PC-9 (cell line): Measurements from ENCODE around the gene CDC40. TPM values are rescaled to one million over a fixed set of nuclear protein-coding genes. Genes with fewer than 3 reads are reported as not detected.
"Not testable (repeated sequence)": the region's sequence is repeated elsewhere in the genome, so short reads cannot be mapped to it uniquely, and the experiment has no call there.

Source experiments
- BruUV-seq: library from RNA; stranded (reverse); fragments of 400-500 nt; replicated peaks from 2 replicates; lab custom pipeline; 2021; lab: Mats Ljungman, UMichigan
- CTCF ChIA-PET: fragments of 300-600 bp; sonication (Branson Sonifier 250); formaldehyde crosslinking; loops from one replicate; lab custom pipeline; 2022; ENCODE audit warnings: antibody characterized with exemption; lab: Charles Lee
- POLR2A ChIA-PET: fragments of 300-600 bp; sonication (Branson Sonifier 250); formaldehyde crosslinking; loops from one replicate; lab custom pipeline; 2022; ENCODE audit warnings: antibody characterized with exemption; ENCODE audit not compliant: unreplicated experiment; lab: Charles Lee
- DNase-seq, 2 experiments: peaks; one replicate each; pipeline versions ENCODE4 v3.0.0 to v3.0.0-alpha.2; 2015 to 2022; ENCODE audit warnings: mixed read lengths in 1 of 2
- H2AFZ ChIP-seq: fragments of 200-600 bp; sonication (generic); 2 replicates; pipeline ENCODE4 v1.8.1; 2017; ENCODE audit warnings: antibody characterized with exemption
- H3F3A ChIP-seq: fragments of 200-600 bp; sonication (generic); 2 replicates; pipeline ENCODE4 v1.8.1; 2017; ENCODE audit warnings: antibody characterized with exemption, mild to moderate bottlenecking, low read depth; ENCODE audit not compliant: insufficient read depth
- H3K27ac ChIP-seq: fragments of 200-600 bp; sonication (generic); 2 replicates; pipeline ENCODE4 v1.6.1; 2016; ENCODE audit warnings: mixed run types
- H3K27me3 ChIP-seq: fragments of 200-600 bp; sonication (generic); 2 replicates; pipeline ENCODE4 v1.6.1; 2016; ENCODE audit warnings: low read depth, mixed run types; ENCODE audit not compliant: insufficient read depth
- H3K36me3 ChIP-seq: fragments of 200-600 bp; sonication (generic); 2 replicates; pipeline ENCODE4 v1.6.1; 2016; ENCODE audit warnings: low read depth, mixed run types
- H3K4me1 ChIP-seq: fragments of 200-600 bp; sonication (generic); replicated peaks from 2 replicates; pipeline ENCODE4 v1.6.1; 2016; ENCODE audit warnings: mixed run types; ENCODE audit not compliant: insufficient read depth
- H3K4me2 ChIP-seq: fragments of 200-600 bp; sonication (generic); 2 replicates; pipeline ENCODE4 v1.6.1; 2017; ENCODE audit warnings: mixed run types
- H3K4me3 ChIP-seq: fragments of 200-600 bp; sonication (generic); 2 replicates; pipeline ENCODE4 v1.6.1; 2016; ENCODE audit warnings: mixed run types
- H3K79me2 ChIP-seq: fragments of 200-600 bp; sonication (generic); 2 replicates; pipeline ENCODE4 v1.6.1; 2017; ENCODE audit warnings: low read depth, mixed run types
- H3K9me2 ChIP-seq: fragments of 200-600 bp; sonication (generic); 2 replicates; pipeline ENCODE4 v1.8.1; 2017; ENCODE audit warnings: mild to moderate bottlenecking; ENCODE audit not compliant: insufficient read depth
- H3K9me3 ChIP-seq: fragments of 200-600 bp; sonication (generic); 2 replicates; pipeline ENCODE4 v1.8.1; 2016; ENCODE audit warnings: low read depth; ENCODE audit not compliant: insufficient read depth
- H4K20me1 ChIP-seq: fragments of 200-600 bp; sonication (generic); 2 replicates; pipeline ENCODE4 v1.8.1; 2017; ENCODE audit not compliant: insufficient read depth
- EZH2 ChIP-seq: fragments of 200-600 bp; sonication (generic); IDR thresholded peaks from 2 replicates; pipeline ENCODE4 v1.8.0; 2017; ENCODE audit warnings: antibody characterized with exemption, low read depth
- intact Hi-C: fragments of 100-400 bp; cut with micrococcal nuclease; formaldehyde crosslinking; loops from one replicate; pipeline ENCODE4 v1.10.0; 2022; ENCODE audit not compliant: unreplicated experiment
- total RNA-seq: library from RNA; stranded (reverse); gene quantifications from 2 replicates; pipeline ENCODE4 v1.2.3, GENCODE V29; 2021
- TF ChIP-seq, protein P1 (sequence below): fragments of 200-600 bp; sonication (generic); conservative IDR thresholded peaks from 2 replicates; pipeline ENCODE4 v1.6.1; 2017; ENCODE audit warnings: mixed run types, antibody characterized with exemption, mild to moderate bottlenecking, moderate library complexity

CDC40 gene
- total RNA-seq, 1 experiment from 2014 or later: 18.3 TPM

- Histone ChIP-seq H3K4me3 (no peak overlapping the region), H2AFZ (no peak overlapping the region), H3K27ac (no peak overlapping the region), H3K9me2 (no peaks in the 10 kb centered on the region), H3K27me3 (no peaks in the 10 kb centered on the region), H3K79me2 (no peaks in the 10 kb centered on the region), H3F3A (no peaks in the 10 kb centered on the region), H3K4me1 (no peaks in the 10 kb centered on the region), H3K9me3 (no peaks in the 10 kb centered on the region), H4K20me1 (no peaks in the 10 kb centered on the region), H3K4me2 (no peak overlapping the region), H3K36me3 (no peaks in the 10 kb centered on the region)
- TF ChIP-seq, protein P1, sequence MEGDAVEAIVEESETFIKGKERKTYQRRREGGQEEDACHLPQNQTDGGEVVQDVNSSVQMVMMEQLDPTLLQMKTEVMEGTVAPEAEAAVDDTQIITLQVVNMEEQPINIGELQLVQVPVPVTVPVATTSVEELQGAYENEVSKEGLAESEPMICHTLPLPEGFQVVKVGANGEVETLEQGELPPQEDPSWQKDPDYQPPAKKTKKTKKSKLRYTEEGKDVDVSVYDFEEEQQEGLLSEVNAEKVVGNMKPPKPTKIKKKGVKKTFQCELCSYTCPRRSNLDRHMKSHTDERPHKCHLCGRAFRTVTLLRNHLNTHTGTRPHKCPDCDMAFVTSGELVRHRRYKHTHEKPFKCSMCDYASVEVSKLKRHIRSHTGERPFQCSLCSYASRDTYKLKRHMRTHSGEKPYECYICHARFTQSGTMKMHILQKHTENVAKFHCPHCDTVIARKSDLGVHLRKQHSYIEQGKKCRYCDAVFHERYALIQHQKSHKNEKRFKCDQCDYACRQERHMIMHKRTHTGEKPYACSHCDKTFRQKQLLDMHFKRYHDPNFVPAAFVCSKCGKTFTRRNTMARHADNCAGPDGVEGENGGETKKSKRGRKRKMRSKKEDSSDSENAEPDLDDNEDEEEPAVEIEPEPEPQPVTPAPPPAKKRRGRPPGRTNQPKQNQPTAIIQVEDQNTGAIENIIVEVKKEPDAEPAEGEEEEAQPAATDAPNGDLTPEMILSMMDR: no peak
- ChIA-PET CTCF (no interaction called here), POLR2A (no interaction called here)
- no TSS peak for BruUV-seq
- no peak for DNase-seq
- intact Hi-C loops: no loop called here
Observed at GRCh38 chr6:110239526-110240274, 59.5 kb downstream of the CDC40 start.

DNA sequence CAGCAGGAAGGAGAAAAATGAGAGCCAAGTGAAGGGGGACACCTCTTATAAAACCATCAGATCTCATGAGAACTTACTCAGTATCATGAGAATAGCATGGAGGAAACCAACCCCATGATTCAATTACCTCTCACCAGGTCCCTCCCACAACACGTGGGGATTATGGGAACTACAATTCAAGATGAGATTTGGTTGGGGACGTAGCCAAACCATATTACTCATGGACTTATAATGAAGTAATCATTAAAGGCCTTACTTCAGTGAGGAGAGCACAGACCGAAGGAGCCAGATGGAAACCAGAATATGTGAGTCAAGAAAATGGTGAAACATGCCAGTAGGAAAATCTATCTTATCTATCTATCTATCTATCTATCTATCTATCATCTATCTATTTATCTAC is 64.4 kb downstream of the CDC40 start:
- H3K9me3 ChIP-seq, BruUV-seq, H4K20me1 ChIP-seq, H3K27ac ChIP-seq, POLR2A ChIA-PET, H3K9me2 ChIP-seq, CTCF ChIA-PET, H3K79me2 ChIP-seq, H3K36me3 ChIP-seq, H3K27me3 ChIP-seq, H3K4me1 ChIP-seq, H2AFZ ChIP-seq, DNase-seq, H3F3A ChIP-seq, H3K4me2 ChIP-seq, H3K4me3 ChIP-seq, intact Hi-C loops: not testable (repeated sequence)

- no peaks in the 10 kb centered on the region for H3K36me3 ChIP-seq
- no peak overlapping the region for H3K4me2 ChIP-seq
- no peak overlapping the region for H3K27ac ChIP-seq
- H3K4me3 ChIP-seq: no peak overlapping the region
- H2AFZ ChIP-seq: no peak overlapping the region
- H4K20me1 ChIP-seq: no peaks in the 10 kb centered on the region
- POLR2A ChIA-PET: no interaction called here
- H3F3A ChIP-seq: no peaks in the 10 kb centered on the region
- intact Hi-C loops: no loop called here
- no peaks in the 10 kb centered on the region for H3K9me3 ChIP-seq
- H3K27me3 ChIP-seq: no peaks in the 10 kb centered on the region
- CTCF ChIA-PET: no interaction called here
- TF ChIP-seq, protein P1: no peak
- TF ChIP-seq EZH2: no peak
- BruUV-seq: no TSS peak
- no peaks in the 10 kb centered on the region for H3K9me2 ChIP-seq
- DNase-seq: no peak
- H3K4me1 ChIP-seq: no peaks in the 10 kb centered on the region
- H3K79me2 ChIP-seq: no peaks in the 10 kb centered on the region
Observed at GRCh38 chr6:110246378-110246777, 66.2 kb downstream of the CDC40 start.
